D721Med (cell line): ENCODE data around the gene NXPH1.

Experiments used
- DNase-seq: peaks from one replicate; pipeline ENCODE4 v3.0.0; 2011; ENCODE audit warnings: low spot score; ENCODE audit not compliant: insufficient read length
- FAIRE-seq: peaks from 2 replicates; lab custom pipeline; 2011; peaks lifted over from hg19 to GRCh38; lab: Jason Lieb, UNC
- TF ChIP-seq, protein P1 (sequence below): IDR thresholded peaks from 2 replicates; pipeline ENCODE4 v1.5.1; 2012; ENCODE audit warnings: mild to moderate bottlenecking, control low read depth; ENCODE audit not compliant: insufficient read depth; ENCODE audit errors: missing control alignments

The NXPH1 gene

DNA sequence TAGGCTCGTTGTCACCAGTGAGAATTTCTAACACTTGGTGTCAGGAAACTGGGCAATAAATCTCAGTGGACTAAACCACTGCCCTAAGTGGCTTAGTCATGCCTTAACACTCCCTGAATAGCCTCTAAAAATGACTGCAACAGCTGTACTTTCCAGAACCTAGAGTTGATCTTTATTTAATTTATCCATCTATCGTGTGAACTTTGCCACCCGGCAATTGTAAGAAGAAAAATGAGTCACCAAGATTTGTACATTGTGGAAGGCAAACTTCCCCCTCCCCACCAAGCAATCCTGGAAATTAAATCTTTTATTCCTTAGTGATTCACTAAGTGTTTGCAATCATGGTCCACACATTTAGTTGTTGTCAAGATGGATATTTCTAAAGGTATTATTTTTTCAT lies 47.1 kb downstream of the NXPH1 start:
- TF ChIP-seq, protein P1, sequence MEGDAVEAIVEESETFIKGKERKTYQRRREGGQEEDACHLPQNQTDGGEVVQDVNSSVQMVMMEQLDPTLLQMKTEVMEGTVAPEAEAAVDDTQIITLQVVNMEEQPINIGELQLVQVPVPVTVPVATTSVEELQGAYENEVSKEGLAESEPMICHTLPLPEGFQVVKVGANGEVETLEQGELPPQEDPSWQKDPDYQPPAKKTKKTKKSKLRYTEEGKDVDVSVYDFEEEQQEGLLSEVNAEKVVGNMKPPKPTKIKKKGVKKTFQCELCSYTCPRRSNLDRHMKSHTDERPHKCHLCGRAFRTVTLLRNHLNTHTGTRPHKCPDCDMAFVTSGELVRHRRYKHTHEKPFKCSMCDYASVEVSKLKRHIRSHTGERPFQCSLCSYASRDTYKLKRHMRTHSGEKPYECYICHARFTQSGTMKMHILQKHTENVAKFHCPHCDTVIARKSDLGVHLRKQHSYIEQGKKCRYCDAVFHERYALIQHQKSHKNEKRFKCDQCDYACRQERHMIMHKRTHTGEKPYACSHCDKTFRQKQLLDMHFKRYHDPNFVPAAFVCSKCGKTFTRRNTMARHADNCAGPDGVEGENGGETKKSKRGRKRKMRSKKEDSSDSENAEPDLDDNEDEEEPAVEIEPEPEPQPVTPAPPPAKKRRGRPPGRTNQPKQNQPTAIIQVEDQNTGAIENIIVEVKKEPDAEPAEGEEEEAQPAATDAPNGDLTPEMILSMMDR: no peak
- DNase-seq (no peak), FAIRE-seq (no peak)

DNA sequence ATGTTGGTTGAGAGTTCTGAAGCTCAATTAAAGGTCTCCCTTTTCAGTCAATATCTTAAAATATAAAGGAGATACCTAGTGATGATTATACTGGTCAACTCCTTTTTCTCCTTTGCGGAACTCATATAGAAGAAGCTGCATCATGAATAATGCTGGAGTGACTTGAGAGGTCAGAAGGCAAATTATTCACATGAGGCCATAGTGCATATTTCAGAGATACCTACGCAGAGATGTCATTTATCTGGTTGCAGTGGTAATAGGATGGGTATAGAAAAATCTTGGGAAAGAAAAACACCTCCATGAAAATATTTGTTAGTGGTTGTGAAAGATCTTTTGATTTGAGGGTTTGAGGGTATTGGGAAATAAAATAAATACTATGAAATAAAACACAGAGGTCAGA lies 47.7 kb downstream of the NXPH1 start:
- no peak for DNase-seq
- no peak for FAIRE-seq
- TF ChIP-seq, protein P1: no peak

DNA sequence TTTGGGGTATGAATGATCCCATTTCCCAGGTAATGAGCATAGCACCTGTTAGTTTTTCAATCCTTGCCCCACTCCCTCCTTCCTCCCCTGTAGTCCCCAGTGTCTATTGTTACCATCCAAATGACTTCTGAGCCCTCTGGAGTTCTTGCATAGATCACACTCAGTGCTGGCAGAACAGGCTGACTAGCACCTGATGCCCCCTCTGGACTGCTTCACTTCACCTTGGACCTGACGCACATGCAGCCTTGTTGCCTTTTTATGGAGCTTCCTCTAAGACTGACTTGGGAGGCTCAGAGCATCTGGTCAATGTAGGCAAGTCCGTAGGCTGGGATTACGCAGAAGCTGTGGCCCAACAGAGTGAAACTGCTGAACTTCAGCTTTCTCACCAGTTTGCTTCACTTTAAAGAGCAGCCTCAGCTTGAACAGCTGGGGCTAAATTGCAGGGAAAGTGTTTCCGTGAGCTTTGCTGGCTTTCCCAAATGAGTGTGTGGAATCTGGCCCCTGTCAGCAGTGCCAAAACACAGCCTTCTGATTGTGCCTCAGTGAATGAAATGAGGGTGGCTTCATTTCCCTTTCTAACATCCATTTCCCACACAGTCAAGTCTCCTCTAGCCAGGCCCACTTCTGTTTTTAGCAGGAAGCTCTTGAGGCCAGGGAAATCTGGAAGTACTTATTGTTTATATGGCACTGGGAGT lies 48.5 kb downstream of the NXPH1 start:
- TF ChIP-seq, protein P1: no peak
- FAIRE-seq: no peak
- DNase-seq: no peak

DNA sequence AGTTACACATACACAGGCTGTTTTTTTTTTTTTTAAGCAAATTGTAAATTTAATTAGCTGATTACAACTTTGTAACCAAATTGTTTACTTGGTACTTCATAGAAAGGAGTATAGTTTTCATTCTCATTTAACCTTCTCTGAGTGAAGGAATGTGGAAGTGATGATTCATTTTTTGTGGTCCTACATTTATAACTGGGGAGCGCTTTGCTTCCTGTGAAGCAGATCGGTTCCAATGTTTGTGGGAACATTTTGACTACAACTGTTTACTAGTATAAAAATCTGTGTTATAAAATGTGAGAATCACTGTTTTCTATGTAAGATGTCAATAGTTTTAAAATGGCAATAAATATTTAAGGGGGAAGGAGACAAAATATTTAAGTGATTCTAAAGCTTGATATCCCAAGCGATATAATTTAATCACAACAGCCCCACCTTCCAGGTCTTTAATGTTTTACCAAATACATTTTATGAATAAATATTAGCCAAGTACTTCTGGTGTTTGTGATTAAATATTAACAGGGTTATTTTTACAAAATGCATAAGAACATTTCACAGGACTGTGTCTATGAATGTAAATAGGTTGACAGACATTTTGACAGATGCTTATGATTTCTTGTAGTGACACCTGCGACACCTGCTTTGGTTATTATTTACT lies 57.1 kb downstream of the NXPH1 start:
- TF ChIP-seq, protein P1: no peak
- FAIRE-seq (no peak), DNase-seq (no peak)

DNA sequence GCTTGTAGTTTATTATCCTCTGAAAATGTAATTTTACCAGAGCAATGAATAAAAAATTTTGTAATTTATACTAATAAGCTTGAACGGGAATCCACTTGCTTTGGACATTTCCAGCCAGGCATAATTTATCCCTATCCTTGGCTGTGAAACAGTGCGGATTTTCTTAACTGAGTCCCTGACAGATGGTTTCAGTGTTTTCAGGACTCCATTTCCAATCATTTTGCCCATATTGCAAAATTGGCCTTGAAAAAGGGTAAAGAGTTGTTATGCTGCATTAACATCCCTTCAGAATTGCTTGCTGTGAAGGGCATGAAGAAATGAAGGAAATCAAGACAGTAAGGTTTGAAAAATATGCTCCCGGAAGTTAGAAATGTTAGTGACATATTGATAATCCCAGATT lies 57.7 kb downstream of the NXPH1 start:
- TF ChIP-seq, protein P1: no peak
- FAIRE-seq: no peak
- DNase-seq: no peak

DNA sequence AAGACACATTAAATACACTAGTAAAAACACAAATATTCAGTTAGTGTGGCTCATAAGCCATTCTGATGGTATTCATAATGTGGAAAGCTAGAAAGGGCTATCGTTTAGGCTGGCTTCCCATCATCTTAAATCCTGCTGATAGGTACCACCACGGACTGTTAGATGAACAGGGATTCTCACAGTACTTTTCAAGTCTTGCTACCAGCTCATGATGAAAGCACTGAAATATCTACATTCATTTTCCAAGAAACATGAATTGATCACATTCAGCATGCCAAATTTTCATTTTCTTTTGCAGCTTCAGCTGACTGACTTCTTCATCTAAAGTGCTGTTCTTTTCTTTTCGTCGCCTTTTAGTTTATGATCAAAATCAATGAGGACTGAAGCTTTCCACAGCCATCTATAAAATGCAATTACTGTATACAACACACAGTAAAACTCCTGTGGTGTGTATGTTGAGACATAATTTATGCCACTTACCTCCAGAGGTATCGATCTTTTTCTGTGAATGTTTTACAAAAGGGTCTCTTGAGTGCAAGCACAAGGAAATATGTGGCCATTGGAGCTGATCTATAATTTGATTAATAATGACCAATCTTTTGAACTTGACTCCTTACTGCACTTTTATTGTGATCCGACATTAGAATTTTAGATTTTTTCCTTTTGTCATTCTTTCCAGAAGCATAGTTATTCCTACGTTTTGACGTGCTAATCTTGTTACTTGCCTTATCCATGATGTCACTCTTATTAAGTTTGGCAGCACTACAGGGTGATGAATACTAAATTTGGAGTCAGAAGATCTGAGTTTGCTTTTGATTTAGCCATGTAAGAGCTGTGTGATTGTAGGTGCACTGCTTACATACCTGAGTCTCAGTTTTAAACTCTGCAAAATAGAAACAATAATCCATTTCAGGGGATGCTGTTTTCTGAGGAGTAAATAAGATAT lies 58.4 kb downstream of the NXPH1 start:
- no peak for FAIRE-seq

More for the DNA sequence above, 58.4 kb downstream of the NXPH1 start:
- no peak for DNase-seq
- TF ChIP-seq, protein P1: no peak
